Thoracic aorta (tissue), 2 donors: Measurements from ENCODE around the gene SLC16A5. TPM values are rescaled to one million over a fixed set of nuclear protein-coding genes. Genes with fewer than 3 reads are reported as not detected.
"Not testable (repeated sequence)": the region's sequence is repeated elsewhere in the genome, so short reads cannot be mapped to it uniquely, and the experiment has no call there.

Experiments
- ATAC-seq: fragments of 150-250 bp; one replicate; pipeline ENCODE4 v1.8.0; 2017; ENCODE audit warnings: low read depth; ENCODE audit not compliant: insufficient number of reproducible peaks, low FRiP score
- DNase-seq: peaks from one replicate; pipeline ENCODE4 v3.0.0-alpha.2; 2020; ENCODE audit warnings: low spot score
- H3K27ac ChIP-seq, 2 donors: fragments of 200-600 bp; sonication (generic); 1 replicate in 1 of 2; 2 replicates in 1 of 2; pipeline ENCODE4 v1.5.1; 2016; ENCODE audit warnings: mild to moderate bottlenecking in 2 of 2, moderate library complexity in 2 of 2
- H3K27me3 ChIP-seq: fragments of 200-600 bp; sonication (generic); replicated peaks from 2 replicates; pipeline ENCODE4 v1.6.0; 2016; ENCODE audit warnings: mild to moderate bottlenecking; ENCODE audit not compliant: insufficient read depth
- H3K36me3 ChIP-seq: fragments of 200-600 bp; sonication (generic); one replicate; pipeline ENCODE4 v1.5.1; 2016
- H3K4me1 ChIP-seq, 2 donors: fragments of 200-600 bp; sonication (generic); 1 replicate in 1 of 2; 2 replicates in 1 of 2; pipeline versions ENCODE4 v1.5.1 to v1.6.0; 2016; ENCODE audit warnings: low read depth in 2 of 2, mild to moderate bottlenecking in 1 of 2; ENCODE audit not compliant: control insufficient read depth in 1 of 2
- H3K4me3 ChIP-seq: fragments of 200-600 bp; sonication (generic); 2 replicates; pipeline ENCODE4 v1.5.1; 2016; ENCODE audit warnings: mild to moderate bottlenecking
- H3K9me3 ChIP-seq: fragments of 200-600 bp; sonication (generic); 2 replicates; pipeline ENCODE4 v1.5.1; 2016
- CTCF ChIP-seq: fragments of 200-600 bp; sonication (generic); IDR thresholded peaks from one replicate; pipeline ENCODE4 v1.5.1; 2019; ENCODE audit warnings: antibody characterized with exemption
- total RNA-seq, 2 donors: library from RNA; depleted of rRNA; stranded (reverse); fragments of >200 nt; gene quantifications; one replicate each; pipeline versions ENCODE4 v1.1.0 to v1.2.3, GENCODE V29; 2016

The SLC16A5 gene
- total RNA-seq, 2 donors from 2014 or later, result 9.2 to 10.0 TPM

- peaks cover 0 to 11% of the 10 kb centered on the region in 2 donors for H3K4me1 ChIP-seq
- no peak overlapping the region for H3K4me3 ChIP-seq
- peaks cover 2% of the 10 kb centered on the region for H3K36me3 ChIP-seq
- no peaks in the 10 kb centered on the region for H3K9me3 ChIP-seq
- TF ChIP-seq CTCF, result no peak
- DNase-seq, result no peak
- ATAC-seq, result no peak
- H3K27ac ChIP-seq, result no peak overlapping the region
- H3K27me3 ChIP-seq, result no peaks in the 10 kb centered on the region
Observed at GRCh38 chr17:75125984-75126383, 38.2 kb downstream of the SLC16A5 start.

- H3K36me3 ChIP-seq, result peaks cover 2% of the 10 kb centered on the region
- DNase-seq (no peak), ATAC-seq (no peak)
- no peak overlapping the region for H3K4me3 ChIP-seq
- no peak for TF ChIP-seq CTCF
- no peaks in the 10 kb centered on the region for H3K9me3 ChIP-seq
- no peaks in the 10 kb centered on the region for H3K27me3 ChIP-seq
- H3K4me1 ChIP-seq, result peaks cover 2 to 11% of the 10 kb centered on the region in 2 donors
- H3K27ac ChIP-seq, result no peak overlapping the region
Observed at GRCh38 chr17:75126954-75127353, 39.2 kb downstream of the SLC16A5 start.

GRCh38 chr17:75127936-75128335, 40.2 kb downstream of the SLC16A5 start:
- H3K27me3 ChIP-seq, H3K4me3 ChIP-seq, H3K27ac ChIP-seq, H3K36me3 ChIP-seq, H3K9me3 ChIP-seq, DNase-seq, ATAC-seq: not testable (repeated sequence)
- H3K4me1 ChIP-seq, result peaks cover 3 to 11% of the 10 kb centered on the region in 2 donors

- no peaks in the 10 kb centered on the region for H3K27me3 ChIP-seq
- peaks cover 3 to 11% of the 10 kb centered on the region in 2 donors for H3K4me1 ChIP-seq
- peaks cover 2% of the 10 kb centered on the region for H3K36me3 ChIP-seq
- H3K9me3 ChIP-seq, result no peaks in the 10 kb centered on the region
- H3K4me3 ChIP-seq, result no peak overlapping the region
- H3K27ac ChIP-seq, result no peak overlapping the region
- ATAC-seq, result no peak
- no peak for DNase-seq
- TF ChIP-seq CTCF, result no peak
Observed at GRCh38 chr17:75128694-75129505, 41.1 kb downstream of the SLC16A5 start.

GRCh38 chr17:75129576-75129975, 41.8 kb downstream of the SLC16A5 start:
- no peak for TF ChIP-seq CTCF
- Histone ChIP-seq H3K27me3 (no peaks in the 10 kb centered on the region), H3K27ac (no peak overlapping the region), H3K4me1 (peaks cover 3 to 11% of the 10 kb centered on the region in 2 donors), H3K4me3 (no peak overlapping the region), H3K9me3 (no peaks in the 10 kb centered on the region), H3K36me3 (peaks cover 2% of the 10 kb centered on the region)
- ATAC-seq, result no peak
- no peak for DNase-seq
